GM12878 (cell line): ENCODE data around the gene SLAIN2. TPM values are rescaled to one million over a fixed set of nuclear protein-coding genes. Genes with fewer than 3 reads are reported as not detected.

Experiments
- ATAC-seq: fragments of 200-7000 bp; cut with Tn5 transposase; 3 replicates; pipeline ENCODE4 v1.9.1; 2020; ENCODE audit warnings: mild to moderate bottlenecking, moderate library complexity
- BruUV-seq: library from RNA; stranded (reverse); fragments of 400-500 nt; replicated peaks from 2 replicates; lab custom pipeline; 2021; lab: Mats Ljungman, UMichigan
- CTCF ChIA-PET: fragments of 300-600 bp; sonication (Branson Sonifier 250); formaldehyde crosslinking; extraction: SDS; loops from one replicate; lab custom pipeline; 2021; ENCODE audit warnings: inconsistent platforms; lab: Yijun Ruan, JAX
- POLR2A ChIA-PET: fragments of 350-600 bp; formaldehyde crosslinking; extraction: SDS; loops from one replicate; lab custom pipeline; 2021; ENCODE audit warnings: inconsistent platforms; lab: Charles Lee
- RAD21 ChIA-PET: fragments of 300-600 bp; sonication (Branson Sonifier 250); formaldehyde crosslinking; loops from one replicate; lab custom pipeline; 2023; ENCODE audit warnings: antibody characterized with exemption; ENCODE audit not compliant: unreplicated experiment; lab: Charles Lee
- SMC1A ChIA-PET: fragments of 300-600 bp; sonication (Branson Sonifier 250); formaldehyde crosslinking; loops from one replicate; lab custom pipeline; 2023; ENCODE audit not compliant: unreplicated experiment, uncharacterized antibody; lab: Charles Lee
- DNase-seq: peaks from one replicate; pipeline ENCODE4 v3.0.0-alpha.2; 2011; ENCODE audit warnings: low read depth, low spot score
- FAIRE-seq: peaks from 3 replicates; lab custom pipeline; 2011; peaks lifted over from hg19 to GRCh38; lab: Jason Lieb, UNC
- H2AFZ ChIP-seq: 2 replicates; pipeline ENCODE4 v1.6.0; 2011; ENCODE audit warnings: low read depth, low read length, control low read depth; ENCODE audit not compliant: control insufficient read depth
- H3K27ac ChIP-seq: 2 replicates; pipeline ENCODE4 v1.5.1; 2011; ENCODE audit warnings: control low read depth; ENCODE audit not compliant: control insufficient read depth, insufficient read depth
- H3K27me3 ChIP-seq, 2 experiments: replicated peaks in 1 of 2; 2 replicates each; pipeline versions ENCODE4 v1.6.0 to v1.6.1; 2011; ENCODE audit warnings: low read length in 1 of 2; ENCODE audit not compliant: control insufficient read depth in 2 of 2, insufficient read depth in 2 of 2
- H3K36me3 ChIP-seq, 2 experiments: 2 replicates each; pipeline ENCODE4 v1.5.1; 2011; ENCODE audit warnings: low read length in 1 of 2; ENCODE audit not compliant: control insufficient read depth in 2 of 2, insufficient read depth in 2 of 2
- H3K4me1 ChIP-seq: 2 replicates; pipeline ENCODE4 v1.6.1; 2011; ENCODE audit warnings: mild to moderate bottlenecking, low read length, moderate library complexity, mixed read lengths; ENCODE audit not compliant: control insufficient read depth, insufficient read depth
- H3K4me2 ChIP-seq: 2 replicates; pipeline ENCODE4 v1.6.0; 2011; ENCODE audit warnings: control low read depth; ENCODE audit not compliant: control insufficient read depth, insufficient read depth
- H3K4me3 ChIP-seq: fragments of 200-600 bp; sonication (generic); 2 replicates; pipeline ENCODE4 v1.5.1; 2016
- H3K79me2 ChIP-seq: 2 replicates; pipeline ENCODE4 v1.6.0; 2011; ENCODE audit warnings: low read length; ENCODE audit not compliant: control insufficient read depth, insufficient read depth
- H3K9ac ChIP-seq: 2 replicates; pipeline ENCODE4 v1.8.0; 2011; ENCODE audit warnings: low read length, control low read depth, mixed read lengths; ENCODE audit not compliant: control insufficient read depth, insufficient read depth
- H3K9me3 ChIP-seq: replicated peaks from 3 replicates; pipeline ENCODE4 v1.5.1; 2011; ENCODE audit warnings: mild to moderate bottlenecking, low read length; ENCODE audit not compliant: control insufficient read depth, insufficient read depth
- H4K20me1 ChIP-seq: 2 replicates; pipeline ENCODE4 v1.6.0; 2011; ENCODE audit not compliant: control insufficient read depth, insufficient read depth
- ASH2L ChIP-seq: fragments of 300-600, 200-600 bp; sonication (generic); IDR thresholded peaks from 2 replicates; pipeline ENCODE4 v1.6.1; 2017; ENCODE audit warnings: low read depth, mild to moderate bottlenecking, borderline replicate concordance
- CHD4 ChIP-seq: fragments of 200-600 bp; sonication (generic); IDR thresholded peaks from 2 replicates; pipeline ENCODE4 v1.6.1; 2016; ENCODE audit warnings: mild to moderate bottlenecking
- CREM ChIP-seq: IDR thresholded peaks from 2 replicates; pipeline ENCODE4 v1.6.1; 2014; ENCODE audit warnings: antibody characterized with exemption, low read depth
- FOXK2 ChIP-seq: fragments of 450-650 bp; IDR thresholded peaks from 2 replicates; pipeline ENCODE4 v1.6.1; 2017; ENCODE audit warnings: mild to moderate bottlenecking, moderate library complexity
- HDAC6 ChIP-seq: fragments of 200-600 bp; sonication (generic); IDR thresholded peaks from one replicate; pipeline ENCODE4 v1.8.0; 2017; ENCODE audit warnings: antibody characterized with exemption; ENCODE audit not compliant: unreplicated experiment
- MYC ChIP-seq: IDR thresholded peaks from 2 replicates; pipeline ENCODE4 v1.6.1; 2011; ENCODE audit warnings: mild to moderate bottlenecking, low read length, moderate library complexity, inconsistent platforms; ENCODE audit not compliant: insufficient read depth, insufficient replicate concordance, insufficient read length, severe bottlenecking
- NR2C1 ChIP-seq: fragments of 450-650 bp; IDR thresholded peaks from 2 replicates; pipeline ENCODE4 v1.6.1; 2017; ENCODE audit warnings: antibody characterized with exemption, mild to moderate bottlenecking, moderate library complexity
- PAX5 ChIP-seq: IDR thresholded peaks from 2 replicates; pipeline ENCODE4 v1.6.1; 2011; ENCODE audit warnings: low read depth, low read length, borderline replicate concordance
- POLR2A ChIP-seq: IDR thresholded peaks from 2 replicates; pipeline ENCODE4 v1.6.1; 2011; ENCODE audit warnings: low read depth, mild to moderate bottlenecking, low read length
- POLR2AphosphoS5 ChIP-seq: IDR thresholded peaks from 2 replicates; pipeline ENCODE4 v1.6.1; 2011; ENCODE audit warnings: mild to moderate bottlenecking, low read length, inconsistent platforms
- SIX5 ChIP-seq: IDR thresholded peaks from 2 replicates; pipeline ENCODE4 v1.6.1; 2011; ENCODE audit warnings: mild to moderate bottlenecking, low read depth, low read length, moderate library complexity; ENCODE audit not compliant: severe bottlenecking
- ZZZ3 ChIP-seq: IDR thresholded peaks from 2 replicates; pipeline ENCODE4 v1.6.1; 2011; ENCODE audit warnings: low read depth; ENCODE audit not compliant: control insufficient read depth, insufficient read length
- WGBS: methylation state at CpG from one replicate; pipeline ENCODE4 v1.1.6; 2016; ENCODE audit warnings: low lambda C conversion rate; ENCODE audit not compliant: insufficient replicate concordance, insufficient coverage; ENCODE audit errors: missing lambda C conversion rate; 5-methylcytosine and 5-hydroxymethylcytosine counted together
- in situ Hi-C: fragments of 300-500 bp; cut with MboI; formaldehyde crosslinking; loops from 9 replicates; pipeline ENCODE4 v1.14.3; 2018; ENCODE audit warnings: mixed read lengths
- intact Hi-C: fragments of 100-400 bp; cut with micrococcal nuclease; formaldehyde crosslinking; loops from one replicate; pipeline ENCODE4 v1.14.2; 2022; ENCODE audit not compliant: unreplicated experiment
- polyA plus RNA-seq, 11 experiments: library from polyadenylated mRNA; depleted of rRNA in 4 of 11; unstranded in 6 of 11; stranded (reverse) in 5 of 11; fragments of >200 nt; fragmentation: Nextera tagmentation in 4 of 11; fragmentation: Illumina TruSeq in 1 of 11; extraction: Ambion mirVana in 4 of 11; extraction: Trizol in 1 of 11; gene quantifications; 1 replicate in 1 of 11; 2 replicates in 10 of 11; pipeline versions ENCODE4 v1.2.1 to v1.2.3, GENCODE V29; 2011 to 2016; ENCODE audit warnings: inconsistent platforms in 2 of 11, missing spikeins in 2 of 11, low read depth in 1 of 11
- total RNA-seq, 4 experiments: library from RNA; depleted of rRNA in 3 of 4; stranded (reverse); fragments of >200 nt in 3 of 4; fragmentation: Illumina TruSeq in 1 of 4; extraction: Trizol in 1 of 4; gene quantifications; 2 replicates each; pipeline versions ENCODE4 v1.2.1 to v1.2.3, GENCODE V29; 2013 to 2021
- TF ChIP-seq, protein P1 (sequence below): fragments of 450-650 bp; IDR thresholded peaks from 2 replicates; pipeline ENCODE4 v1.6.1; 2016; ENCODE audit warnings: mild to moderate bottlenecking
- TF ChIP-seq, protein P2 (sequence below): fragments of 450-650 bp; IDR thresholded peaks from 2 replicates; pipeline ENCODE4 v1.6.1; 2017; ENCODE audit warnings: mild to moderate bottlenecking, moderate library complexity
- TF ChIP-seq, protein P3 (sequence below): fragments of 450-650 bp; IDR thresholded peaks from 2 replicates; pipeline ENCODE4 v1.6.1; 2016; ENCODE audit warnings: mild to moderate bottlenecking
- TF ChIP-seq, protein P4 (sequence below): fragments of 450-650 bp; formaldehyde crosslinking; IDR thresholded peaks from 2 replicates; pipeline ENCODE4 v1.5.0; 2022; ENCODE audit warnings: mild to moderate bottlenecking, missing genetic modification characterization

SLAIN2 gene
- total and polyA plus RNA-seq, 10 of the 15 experiments (the other 5 are each of a cell fraction or from before 2014, with no cell fraction given) = 4.3 to 96.6 (median 25.4) TPM

DNA sequence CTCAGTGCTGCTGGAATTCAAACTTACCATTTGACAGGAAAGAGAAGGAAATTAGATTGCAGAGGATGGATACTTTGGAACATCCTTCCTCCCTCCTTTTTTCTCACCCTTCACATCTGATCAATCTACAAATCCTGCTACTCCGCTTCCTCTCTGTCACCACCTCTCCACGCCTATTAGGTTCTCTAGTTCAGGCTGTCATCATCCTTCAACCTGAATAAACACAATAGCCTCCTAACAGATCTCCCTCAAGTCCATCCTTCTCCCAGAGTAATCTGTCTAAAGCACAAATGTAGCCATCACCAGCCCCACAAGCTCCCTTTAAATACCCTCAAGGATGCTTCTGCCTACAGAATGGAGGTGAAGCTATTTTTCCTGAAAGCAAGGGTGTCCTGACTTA lies 20.0 kb upstream of the SLAIN2 start:
- ChIA-PET SMC1A (interaction anchor here (1.4 to 1.9 kb wide), 2 partner anchors 49 to 224 kb away, joined by 3 to 6 read pairs; no protein-coding TSS in a partner anchor), RAD21 (no interaction called here), CTCF (no interaction called here), POLR2A (no interaction called here)
- ATAC-seq (no peak), FAIRE-seq (no peak), DNase-seq (no peak)
- no peaks in the 10 kb centered on the region for H3K27me3 ChIP-seq
- H3K9me3 ChIP-seq = no peaks in the 10 kb centered on the region
- no peak overlapping the region for H3K9ac ChIP-seq
- no peaks in the 10 kb centered on the region for H3K79me2 ChIP-seq
- intact Hi-C loops = no loop called here
- no peaks in the 10 kb centered on the region for H3K36me3 ChIP-seq
- no peak overlapping the region for H2AFZ ChIP-seq
- no peaks in the 10 kb centered on the region for H3K4me1 ChIP-seq
- in situ Hi-C loops = no loop called here
- no peak overlapping the region for H3K4me3 ChIP-seq
- no peak overlapping the region for H3K4me2 ChIP-seq
- H4K20me1 ChIP-seq = no peaks in the 10 kb centered on the region
- H3K27ac ChIP-seq = no peak overlapping the region
- WGBS = 70% methylated on average over 2 of the region's 2 CpGs
- no TSS peak for BruUV-seq
- TF ChIP-seq FOXK2 (no peak), CHD4 (no peak), NR2C1 (no peak), PAX5 (no peak), ASH2L (no peak), HDAC6 (no peak), POLR2AphosphoS5 (no peak), MYC (no peak), CREM (no peak), POLR2A (no peak), SIX5 (no peak), ZZZ3 (no peak)
- TF ChIP-seq, protein P1, sequence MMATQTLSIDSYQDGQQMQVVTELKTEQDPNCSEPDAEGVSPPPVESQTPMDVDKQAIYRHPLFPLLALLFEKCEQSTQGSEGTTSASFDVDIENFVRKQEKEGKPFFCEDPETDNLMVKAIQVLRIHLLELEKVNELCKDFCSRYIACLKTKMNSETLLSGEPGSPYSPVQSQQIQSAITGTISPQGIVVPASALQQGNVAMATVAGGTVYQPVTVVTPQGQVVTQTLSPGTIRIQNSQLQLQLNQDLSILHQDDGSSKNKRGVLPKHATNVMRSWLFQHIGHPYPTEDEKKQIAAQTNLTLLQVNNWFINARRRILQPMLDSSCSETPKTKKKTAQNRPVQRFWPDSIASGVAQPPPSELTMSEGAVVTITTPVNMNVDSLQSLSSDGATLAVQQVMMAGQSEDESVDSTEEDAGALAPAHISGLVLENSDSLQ = no peak
- TF ChIP-seq, protein P2, sequence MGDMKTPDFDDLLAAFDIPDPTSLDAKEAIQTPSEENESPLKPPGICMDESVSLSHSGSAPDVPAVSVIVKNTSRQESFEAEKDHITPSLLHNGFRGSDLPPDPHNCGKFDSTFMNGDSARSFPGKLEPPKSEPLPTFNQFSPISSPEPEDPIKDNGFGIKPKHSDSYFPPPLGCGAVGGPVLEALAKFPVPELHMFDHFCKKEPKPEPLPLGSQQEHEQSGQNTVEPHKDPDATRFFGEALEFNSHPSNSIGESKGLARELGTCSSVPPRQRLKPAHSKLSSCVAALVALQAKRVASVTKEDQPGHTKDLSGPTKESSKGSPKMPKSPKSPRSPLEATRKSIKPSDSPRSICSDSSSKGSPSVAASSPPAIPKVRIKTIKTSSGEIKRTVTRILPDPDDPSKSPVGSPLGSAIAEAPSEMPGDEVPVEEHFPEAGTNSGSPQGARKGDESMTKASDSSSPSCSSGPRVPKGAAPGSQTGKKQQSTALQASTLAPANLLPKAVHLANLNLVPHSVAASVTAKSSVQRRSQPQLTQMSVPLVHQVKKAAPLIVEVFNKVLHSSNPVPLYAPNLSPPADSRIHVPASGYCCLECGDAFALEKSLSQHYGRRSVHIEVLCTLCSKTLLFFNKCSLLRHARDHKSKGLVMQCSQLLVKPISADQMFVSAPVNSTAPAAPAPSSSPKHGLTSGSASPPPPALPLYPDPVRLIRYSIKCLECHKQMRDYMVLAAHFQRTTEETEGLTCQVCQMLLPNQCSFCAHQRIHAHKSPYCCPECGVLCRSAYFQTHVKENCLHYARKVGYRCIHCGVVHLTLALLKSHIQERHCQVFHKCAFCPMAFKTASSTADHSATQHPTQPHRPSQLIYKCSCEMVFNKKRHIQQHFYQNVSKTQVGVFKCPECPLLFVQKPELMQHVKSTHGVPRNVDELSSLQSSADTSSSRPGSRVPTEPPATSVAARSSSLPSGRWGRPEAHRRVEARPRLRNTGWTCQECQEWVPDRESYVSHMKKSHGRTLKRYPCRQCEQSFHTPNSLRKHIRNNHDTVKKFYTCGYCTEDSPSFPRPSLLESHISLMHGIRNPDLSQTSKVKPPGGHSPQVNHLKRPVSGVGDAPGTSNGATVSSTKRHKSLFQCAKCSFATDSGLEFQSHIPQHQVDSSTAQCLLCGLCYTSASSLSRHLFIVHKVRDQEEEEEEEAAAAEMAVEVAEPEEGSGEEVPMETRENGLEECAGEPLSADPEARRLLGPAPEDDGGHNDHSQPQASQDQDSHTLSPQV = no peak
- TF ChIP-seq, protein P3, sequence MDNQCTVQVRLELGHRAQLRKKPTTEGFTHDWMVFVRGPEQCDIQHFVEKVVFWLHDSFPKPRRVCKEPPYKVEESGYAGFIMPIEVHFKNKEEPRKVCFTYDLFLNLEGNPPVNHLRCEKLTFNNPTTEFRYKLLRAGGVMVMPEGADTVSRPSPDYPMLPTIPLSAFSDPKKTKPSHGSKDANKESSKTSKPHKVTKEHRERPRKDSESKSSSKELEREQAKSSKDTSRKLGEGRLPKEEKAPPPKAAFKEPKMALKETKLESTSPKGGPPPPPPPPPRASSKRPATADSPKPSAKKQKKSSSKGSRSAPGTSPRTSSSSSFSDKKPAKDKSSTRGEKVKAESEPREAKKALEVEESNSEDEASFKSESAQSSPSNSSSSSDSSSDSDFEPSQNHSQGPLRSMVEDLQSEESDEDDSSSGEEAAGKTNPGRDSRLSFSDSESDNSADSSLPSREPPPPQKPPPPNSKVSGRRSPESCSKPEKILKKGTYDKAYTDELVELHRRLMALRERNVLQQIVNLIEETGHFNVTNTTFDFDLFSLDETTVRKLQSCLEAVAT = no peak
- TF ChIP-seq, protein P4, sequence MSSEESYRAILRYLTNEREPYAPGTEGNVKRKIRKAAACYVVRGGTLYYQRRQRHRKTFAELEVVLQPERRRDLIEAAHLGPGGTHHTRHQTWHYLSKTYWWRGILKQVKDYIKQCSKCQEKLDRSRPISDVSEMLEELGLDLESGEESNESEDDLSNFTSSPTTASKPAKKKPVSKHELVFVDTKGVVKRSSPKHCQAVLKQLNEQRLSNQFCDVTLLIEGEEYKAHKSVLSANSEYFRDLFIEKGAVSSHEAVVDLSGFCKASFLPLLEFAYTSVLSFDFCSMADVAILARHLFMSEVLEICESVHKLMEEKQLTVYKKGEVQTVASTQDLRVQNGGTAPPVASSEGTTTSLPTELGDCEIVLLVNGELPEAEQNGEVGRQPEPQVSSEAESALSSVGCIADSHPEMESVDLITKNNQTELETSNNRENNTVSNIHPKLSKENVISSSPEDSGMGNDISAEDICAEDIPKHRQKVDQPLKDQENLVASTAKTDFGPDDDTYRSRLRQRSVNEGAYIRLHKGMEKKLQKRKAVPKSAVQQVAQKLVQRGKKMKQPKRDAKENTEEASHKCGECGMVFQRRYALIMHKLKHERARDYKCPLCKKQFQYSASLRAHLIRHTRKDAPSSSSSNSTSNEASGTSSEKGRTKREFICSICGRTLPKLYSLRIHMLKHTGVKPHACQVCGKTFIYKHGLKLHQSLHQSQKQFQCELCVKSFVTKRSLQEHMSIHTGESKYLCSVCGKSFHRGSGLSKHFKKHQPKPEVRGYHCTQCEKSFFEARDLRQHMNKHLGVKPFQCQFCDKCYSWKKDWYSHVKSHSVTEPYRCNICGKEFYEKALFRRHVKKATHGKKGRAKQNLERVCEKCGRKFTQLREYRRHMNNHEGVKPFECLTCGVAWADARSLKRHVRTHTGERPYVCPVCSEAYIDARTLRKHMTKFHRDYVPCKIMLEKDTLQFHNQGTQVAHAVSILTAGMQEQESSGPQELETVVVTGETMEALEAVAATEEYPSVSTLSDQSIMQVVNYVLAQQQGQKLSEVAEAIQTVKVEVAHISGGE = no peak
